Caco-2 (cell line): ENCODE data around the gene SPEM2. TPM values are rescaled to one million over a fixed set of nuclear protein-coding genes. Genes with fewer than 3 reads are reported as not detected.

ENCODE experiments used
- BruUV-seq: library from RNA; stranded (reverse); fragments of 400-500 nt; replicated peaks from 2 replicates; lab custom pipeline; 2021; lab: Mats Ljungman, UMichigan
- CTCF ChIA-PET: fragments of 300-600 bp; sonication (Branson Sonifier 250); formaldehyde crosslinking; loops from one replicate; lab custom pipeline; 2022; ENCODE audit warnings: antibody characterized with exemption; lab: Charles Lee
- POLR2A ChIA-PET: fragments of 300-600 bp; sonication (Branson Sonifier 250); formaldehyde crosslinking; loops from one replicate; lab custom pipeline; 2022; ENCODE audit warnings: antibody characterized with exemption; lab: Charles Lee
- DNase-seq, 2 experiments: peaks; one replicate each; pipeline versions ENCODE4 v3.0.0 to v3.0.0-alpha.2; 2020 to 2022
- H3K27me3 ChIP-seq: replicated peaks from 2 replicates; pipeline ENCODE4 v1.6.0; 2011; ENCODE audit warnings: low read length; ENCODE audit not compliant: control insufficient read depth, insufficient read depth
- H3K36me3 ChIP-seq: 2 replicates; pipeline ENCODE4 v1.5.1; 2011; ENCODE audit warnings: low read length; ENCODE audit not compliant: control insufficient read depth, insufficient read depth
- H3K4me1 ChIP-seq: fragments of 250-450 bp; sonication (Bioruptor Pico); 2 replicates; pipeline ENCODE4 v1.5.1; 2020; ENCODE audit warnings: mild to moderate bottlenecking
- H3K4me3 ChIP-seq: 2 replicates; pipeline ENCODE4 v1.5.1; 2011; ENCODE audit warnings: low read depth, mild to moderate bottlenecking, control low read depth, low read length
- H3K9me3 ChIP-seq: fragments of 250-450 bp; sonication (Bioruptor Pico); 2 replicates; pipeline ENCODE4 v1.5.1; 2020; ENCODE audit warnings: mild to moderate bottlenecking, moderate library complexity
- H3K27ac Mint-ChIP-seq: one replicate; pipeline ENCODE4 v1.8.0; 2022; ENCODE audit warnings: mixed read lengths; ENCODE audit not compliant: unreplicated experiment
- H3K27me3 Mint-ChIP-seq: one replicate; pipeline ENCODE4 v1.8.0; 2022; ENCODE audit warnings: mixed read lengths; ENCODE audit not compliant: insufficient read depth, unreplicated experiment
- H3K36me3 Mint-ChIP-seq: one replicate; pipeline ENCODE4 v1.8.0; 2022; ENCODE audit warnings: mild to moderate bottlenecking, mixed read lengths; ENCODE audit not compliant: insufficient read depth, unreplicated experiment
- H3K4me1 Mint-ChIP-seq: one replicate; pipeline ENCODE4 v1.8.0; 2022; ENCODE audit warnings: low read depth, mixed read lengths; ENCODE audit not compliant: unreplicated experiment
- H3K4me3 Mint-ChIP-seq: one replicate; pipeline ENCODE4 v1.8.0; 2022; ENCODE audit warnings: mild to moderate bottlenecking, moderate library complexity, mixed read lengths; ENCODE audit not compliant: unreplicated experiment
- H3K9me3 Mint-ChIP-seq: one replicate; pipeline ENCODE4 v1.8.0; 2022; ENCODE audit warnings: mixed read lengths; ENCODE audit not compliant: unreplicated experiment
- CTCF ChIP-seq, 2 experiments: fragments of 200-600 bp in 1 of 2; IDR thresholded peaks; 1 replicate in 1 of 2; 2 replicates in 1 of 2; pipeline versions ENCODE4 v1.5.1 to v1.8.0; 2011 to 2022; ENCODE audit warnings: antibody characterized with exemption in 1 of 2, control low read depth in 1 of 2, inconsistent platforms in 1 of 2, low read depth in 1 of 2, low read length in 1 of 2, mild to moderate bottlenecking in 1 of 2, moderate library complexity in 1 of 2; ENCODE audit not compliant: insufficient read depth in 1 of 2, severe bottlenecking in 1 of 2, unreplicated experiment in 1 of 2
- intact Hi-C: fragments of 100-400 bp; cut with micrococcal nuclease; formaldehyde crosslinking; loops from one replicate; pipeline ENCODE4 v1.10.0; 2022; ENCODE audit not compliant: unreplicated experiment
- total RNA-seq: library from RNA; stranded (reverse); gene quantifications from 2 replicates; pipeline ENCODE4 v1.2.3, GENCODE V29; 2022

Gene SPEM2
- total RNA-seq, 1 experiment from 2014 or later: not detected

GRCh38 chr17:7441266-7441665 is 15.8 kb downstream of the SPEM2 start:
- Histone ChIP-seq H3K4me3 (no peak overlapping the region), H3K4me1 (no peaks in the 10 kb centered on the region), H3K9me3 (no peaks in the 10 kb centered on the region), H3K27me3 (no peaks in the 10 kb centered on the region), H3K36me3 (no peaks in the 10 kb centered on the region)
- BruUV-seq: no TSS peak
- Mint-ChIP-seq H3K4me1 (peaks cover 6% of the 10 kb centered on the region), H3K9me3 (no peaks in the 10 kb centered on the region), H3K27ac (no peak overlapping the region), H3K4me3 (no peak overlapping the region), H3K27me3 (no peaks in the 10 kb centered on the region), H3K36me3 (peaks cover 8% of the 10 kb centered on the region)
- no peak for DNase-seq
- CTCF ChIA-PET: no interaction called here
- intact Hi-C loops: no loop called here
- no peak for TF ChIP-seq CTCF (IDR thresholded peaks at IDR 0.05; ENCODE audit: insufficient read depth in 1 of 2, low read depth in 1 of 2, low read length in 1 of 2, severe bottlenecking in 1 of 2, unreplicated experiment in 1 of 2)
- POLR2A ChIA-PET: no interaction called here

GRCh38 chr17:7442142-7442541 is 16.7 kb downstream of the SPEM2 start:
- no TSS peak for BruUV-seq
- Mint-ChIP-seq H3K27ac (no peak overlapping the region), H3K4me1 (peaks cover 6% of the 10 kb centered on the region)

GRCh38 chr17:7443499-7444485 is 18.4 kb downstream of the SPEM2 start:
- H3K36me3 ChIP-seq: no peaks in the 10 kb centered on the region
- intact Hi-C loops: no loop called here
- H3K4me3 ChIP-seq: no peak overlapping the region
- CTCF ChIA-PET: interaction anchor here (0.8 kb wide), 1 partner anchor 23 kb away, joined by 3 read pairs; no protein-coding TSS in a partner anchor
- POLR2A ChIA-PET: no interaction called here
- H3K27me3 ChIP-seq: no peaks in the 10 kb centered on the region
- Mint-ChIP-seq H3K4me3 (no peak overlapping the region), H3K27ac (no peak overlapping the region), H3K27me3 (peaks cover 3% of the 10 kb centered on the region), H3K4me1 (no peaks in the 10 kb centered on the region), H3K36me3 (no peaks in the 10 kb centered on the region), H3K9me3 (no peaks in the 10 kb centered on the region)
- no peak for DNase-seq
- H3K9me3 ChIP-seq: no peaks in the 10 kb centered on the region
- no TSS peak for BruUV-seq
- H3K4me1 ChIP-seq: no peaks in the 10 kb centered on the region
- TF ChIP-seq CTCF (IDR thresholded peaks at IDR 0.05; ENCODE audit: insufficient read depth in 1 of 2, low read depth in 1 of 2, low read length in 1 of 2, severe bottlenecking in 1 of 2, unreplicated experiment in 1 of 2): no peak

More at GRCh38 chr17:7442142-7442541, 16.7 kb downstream of the SPEM2 start:
- H3K27me3 Mint-ChIP-seq: no peaks in the 10 kb centered on the region
- no peaks in the 10 kb centered on the region for H3K4me1 ChIP-seq
- H3K9me3 ChIP-seq: no peaks in the 10 kb centered on the region
- ChIA-PET POLR2A (no interaction called here), CTCF (no interaction called here)
- no peaks in the 10 kb centered on the region for H3K36me3 ChIP-seq
- no peak for TF ChIP-seq CTCF (IDR thresholded peaks at IDR 0.05; ENCODE audit: insufficient read depth in 1 of 2, low read depth in 1 of 2, low read length in 1 of 2, severe bottlenecking in 1 of 2, unreplicated experiment in 1 of 2)
- no peaks in the 10 kb centered on the region for H3K36me3 Mint-ChIP-seq
- no peaks in the 10 kb centered on the region for H3K9me3 Mint-ChIP-seq
- H3K4me3 Mint-ChIP-seq: no peak overlapping the region
- intact Hi-C loops: no loop called here
- no peak for DNase-seq
- no peaks in the 10 kb centered on the region for H3K27me3 ChIP-seq
- H3K4me3 ChIP-seq: no peak overlapping the region
